ENCODE measurements around the gene ARL17A. TPM values are rescaled to one million over a fixed set of nuclear protein-coding genes. Genes with fewer than 3 reads are reported as not detected.
"Not testable (repeated sequence)": the region's sequence is repeated elsewhere in the genome, so short reads cannot be mapped to it uniquely, and the experiment has no call there.

Gene ARL17A
- polyA plus RNA-seq (2014; cell fraction: cytosol; rRNA removed): 15.9 and 25.4 TPM in 2 replicates
- 41.0 and 74.1 TPM in 2 replicates for polyA plus RNA-seq (2014; cell fraction: nucleus; rRNA removed)

DNA sequence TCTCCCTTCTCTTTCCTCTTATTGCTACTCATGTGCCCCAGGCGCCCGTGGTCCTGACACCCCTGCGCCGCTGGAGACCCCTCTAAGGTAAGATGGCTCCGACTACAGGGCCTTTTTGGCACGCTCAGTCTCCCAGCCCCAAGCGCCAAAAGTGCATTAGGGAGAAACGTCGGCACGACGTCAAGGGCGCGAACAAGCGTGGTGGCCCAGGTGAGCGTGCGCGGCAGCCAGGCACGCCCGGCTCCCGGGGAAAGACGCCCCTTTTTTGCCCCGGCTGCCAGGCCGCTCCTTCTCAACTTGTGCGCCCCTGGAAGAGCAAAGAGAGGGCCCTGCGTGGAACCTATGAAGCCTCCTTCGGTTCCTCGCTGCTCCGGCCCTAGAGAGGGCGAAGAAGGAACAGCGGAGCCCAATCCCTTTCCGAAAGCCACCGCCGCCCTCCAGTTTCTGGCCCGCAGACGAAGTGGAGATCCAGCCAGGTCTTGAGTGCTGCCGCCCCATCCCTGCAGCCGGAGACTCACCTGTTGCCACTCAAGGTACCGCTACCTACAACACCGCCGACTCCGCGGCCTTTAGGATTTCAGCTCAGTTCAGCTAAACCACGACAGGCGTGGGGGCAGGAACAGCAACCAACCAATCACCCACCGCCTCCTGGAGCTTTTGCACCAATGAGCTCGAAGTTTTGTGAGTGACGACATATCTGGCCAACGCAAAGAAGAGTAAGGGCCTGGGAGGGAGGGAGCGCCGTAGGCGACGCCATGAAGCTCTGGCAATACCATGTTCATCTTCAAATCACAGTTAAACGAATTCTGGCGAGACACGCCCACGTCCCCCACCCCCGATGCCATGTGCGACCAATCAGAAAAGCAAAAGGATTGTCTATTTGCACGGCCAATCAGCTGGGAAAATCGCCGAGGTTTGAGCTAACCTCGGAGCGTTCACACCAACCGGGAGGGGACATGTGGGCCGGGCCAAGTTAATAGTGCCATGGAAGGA, at the start of gene ARL17A:
TSS of gene ARL17A (minus strand) at position 609 of the 993 bp plus-strand sequence. CDS start 3,369 bp downstream, outside the sequence.
- DNase-seq (ENCODE audit: low spot score): not testable (repeated sequence)

- DNase-seq (ENCODE audit: low spot score): not testable (repeated sequence)
Observed at GRCh38 chr17:46628753-46629436, 49.4 kb upstream of the ARL17A start.

GRCh38 chr17:46627452-46627851, 48.0 kb upstream of the ARL17A start:
- DNase-seq (ENCODE audit: low spot score): not testable (repeated sequence)

- not testable (repeated sequence) for DNase-seq (ENCODE audit: low spot score)
Observed at GRCh38 chr17:46624726-46625125, 45.2 kb upstream of the ARL17A start.

DNA sequence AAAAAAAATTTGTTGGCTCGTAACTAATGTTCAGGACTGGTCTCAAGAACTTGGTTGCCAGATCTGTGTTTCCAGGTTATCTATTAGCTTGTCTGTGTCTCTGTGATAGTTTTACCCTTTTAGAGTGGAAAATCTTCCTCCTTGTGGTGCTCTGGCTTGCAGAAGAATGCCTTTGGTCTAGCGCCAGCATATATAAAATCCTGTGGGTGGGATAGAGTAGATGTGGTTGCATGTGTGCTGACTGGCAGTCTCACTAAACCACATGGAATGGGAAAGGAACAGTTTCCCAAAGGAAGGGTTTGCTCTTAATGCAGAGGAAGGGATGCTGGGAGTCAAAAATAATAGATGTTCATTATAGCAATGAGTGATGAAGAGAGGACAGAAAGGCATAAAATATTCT, 44.3 kb upstream of the ARL17A start:
- not testable (repeated sequence) for DNase-seq (ENCODE audit: low spot score)

DNA sequence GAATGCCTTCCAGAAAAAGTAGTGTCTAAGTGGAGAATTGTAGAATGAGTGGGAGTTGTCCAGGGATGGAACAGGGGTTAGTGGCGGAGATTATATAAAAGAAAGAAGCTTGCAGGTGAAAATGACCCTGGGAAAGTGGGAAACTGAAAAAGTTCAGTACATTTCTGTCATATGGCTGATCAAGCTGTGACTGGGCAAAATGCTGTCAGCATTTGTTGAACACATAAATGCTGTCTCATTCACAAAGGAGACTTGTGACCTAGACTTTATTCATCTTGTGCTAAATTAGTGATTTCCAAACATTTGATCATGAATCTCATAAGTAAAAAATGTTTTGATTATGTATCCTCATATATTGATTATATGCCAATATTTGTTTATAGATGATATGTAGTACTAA, 39.5 kb upstream of the ARL17A start:
- not testable (repeated sequence) for DNase-seq (ENCODE audit: low spot score)

DNA sequence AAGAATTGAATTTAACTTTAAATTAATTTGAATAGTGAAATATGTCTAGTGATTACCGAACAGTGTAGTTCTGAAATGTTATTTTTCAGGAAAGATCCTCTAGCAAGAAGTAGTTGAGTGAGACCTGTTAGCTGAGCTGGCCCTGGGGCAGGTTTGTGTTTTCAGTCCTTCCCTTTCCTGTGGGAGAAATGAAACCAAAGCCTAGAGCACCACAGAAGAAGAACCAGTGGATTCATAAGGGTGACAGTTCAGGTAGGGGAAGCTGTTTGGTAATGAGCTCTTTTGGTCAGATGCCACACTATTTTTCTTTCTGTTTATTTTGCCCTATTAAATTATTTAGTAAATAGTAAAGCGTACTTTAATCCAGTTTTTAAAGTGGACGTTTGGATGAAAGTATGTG, 37.6 kb upstream of the ARL17A start:
- DNase-seq (ENCODE audit: low spot score): not testable (repeated sequence)

DNA sequence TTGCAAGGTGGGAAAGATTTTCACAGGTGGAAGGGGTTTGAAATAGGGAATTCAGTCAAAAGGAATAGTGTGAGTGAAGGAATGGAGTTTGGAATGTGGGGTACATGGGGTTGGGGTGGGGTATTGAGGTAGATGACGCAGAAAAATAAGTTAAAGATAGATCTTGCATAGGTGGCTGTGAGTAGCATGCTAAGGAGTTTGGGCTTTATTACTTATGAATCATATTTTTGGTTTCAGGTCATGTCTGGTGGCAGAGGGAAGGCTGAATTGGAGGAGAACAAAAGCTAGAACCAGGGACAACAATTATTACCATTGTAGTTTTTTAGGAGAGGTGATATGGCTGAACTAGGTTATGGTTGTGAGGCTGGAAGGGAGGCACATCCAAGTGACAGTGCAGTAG, 34.4 kb upstream of the ARL17A start:
- not testable (repeated sequence) for DNase-seq (ENCODE audit: low spot score)

DNA sequence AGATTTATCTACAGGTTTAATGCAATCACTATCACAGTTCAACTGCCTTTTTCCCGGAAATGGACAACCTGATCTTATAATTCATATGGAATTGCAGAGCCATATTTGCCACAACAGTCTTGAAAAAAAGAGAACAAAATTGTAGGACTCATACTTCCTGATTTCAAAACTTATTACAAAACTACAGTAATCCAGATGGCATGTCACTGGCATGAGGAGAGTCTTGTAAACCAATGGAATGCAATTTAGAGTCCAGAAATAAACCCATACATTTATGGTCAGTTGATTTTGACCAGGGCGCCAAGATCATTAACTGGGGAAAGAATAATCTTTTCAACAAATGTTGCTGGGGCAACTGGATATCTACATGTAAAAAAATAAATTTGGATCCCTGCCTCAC, 31.8 kb upstream of the ARL17A start:
- DNase-seq (ENCODE audit: low spot score): not testable (repeated sequence)

DNA sequence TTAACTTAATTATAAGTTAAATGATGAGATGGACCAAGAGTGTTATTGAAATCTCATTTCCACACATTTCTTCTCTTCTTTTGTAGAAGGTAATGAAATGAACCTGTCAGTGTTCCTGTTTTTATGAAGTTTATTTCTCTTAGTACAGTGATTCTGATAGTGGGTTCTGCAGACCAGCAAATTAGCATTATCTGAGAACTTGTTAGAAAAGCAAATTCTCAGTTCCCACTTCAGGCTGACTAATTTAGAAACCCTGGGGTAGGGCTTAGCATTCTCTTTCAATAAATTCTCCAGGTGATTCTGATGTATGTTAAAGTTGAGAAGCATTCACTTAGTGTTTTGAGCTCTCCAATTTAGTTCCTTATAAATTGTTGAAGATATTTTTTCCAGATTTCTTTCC, 23.6 kb upstream of the ARL17A start:
- not testable (repeated sequence) for DNase-seq (ENCODE audit: low spot score)

DNA sequence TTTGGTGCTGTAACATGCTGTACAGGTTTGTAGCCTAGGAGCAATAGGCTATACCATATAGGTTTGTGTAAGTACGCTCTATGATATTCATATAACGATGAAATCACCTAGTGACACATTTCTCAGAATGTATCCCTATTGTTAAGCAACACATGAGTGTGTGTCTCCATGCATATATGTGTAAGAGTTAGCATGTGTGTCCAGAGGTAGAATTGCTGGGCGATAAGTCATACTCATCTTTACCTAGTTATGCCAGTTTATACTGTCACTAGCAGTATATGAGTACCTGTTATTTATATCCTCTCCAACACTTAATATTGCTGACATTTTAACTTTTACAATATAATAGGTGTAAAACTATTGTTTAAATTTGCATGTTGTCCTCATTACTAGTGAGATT, 21.3 kb upstream of the ARL17A start:
- DNase-seq (ENCODE audit: low spot score): not testable (repeated sequence)

DNA sequence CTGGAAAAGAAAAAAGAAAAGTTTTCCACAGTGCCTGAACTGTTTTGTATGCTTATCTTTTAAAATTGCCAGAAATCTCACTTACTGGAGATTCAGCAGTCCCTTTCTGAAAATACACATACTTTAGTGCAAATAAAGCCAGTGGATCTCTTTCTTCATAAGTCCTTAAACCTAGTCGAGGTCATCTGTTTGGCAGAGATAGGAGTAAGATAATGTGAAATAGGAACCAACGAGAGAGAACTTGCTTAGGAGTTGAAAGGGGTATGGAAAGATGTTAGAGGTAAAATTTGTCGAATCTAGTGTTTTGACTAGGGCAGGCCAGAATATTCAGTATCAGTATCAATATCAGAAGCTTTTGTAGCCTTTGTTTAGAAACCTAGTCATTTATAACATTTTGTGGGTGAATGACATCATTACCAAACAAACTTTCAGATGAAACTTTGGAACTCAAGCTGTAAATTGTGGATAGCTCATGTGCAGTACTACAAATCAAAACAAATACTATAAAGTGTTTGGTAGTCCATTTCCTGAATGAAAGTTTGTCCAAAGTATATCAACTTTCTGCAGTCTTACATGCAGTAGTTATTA, 18.9 kb upstream of the ARL17A start:
- not testable (repeated sequence) for DNase-seq (ENCODE audit: low spot score)

DNA sequence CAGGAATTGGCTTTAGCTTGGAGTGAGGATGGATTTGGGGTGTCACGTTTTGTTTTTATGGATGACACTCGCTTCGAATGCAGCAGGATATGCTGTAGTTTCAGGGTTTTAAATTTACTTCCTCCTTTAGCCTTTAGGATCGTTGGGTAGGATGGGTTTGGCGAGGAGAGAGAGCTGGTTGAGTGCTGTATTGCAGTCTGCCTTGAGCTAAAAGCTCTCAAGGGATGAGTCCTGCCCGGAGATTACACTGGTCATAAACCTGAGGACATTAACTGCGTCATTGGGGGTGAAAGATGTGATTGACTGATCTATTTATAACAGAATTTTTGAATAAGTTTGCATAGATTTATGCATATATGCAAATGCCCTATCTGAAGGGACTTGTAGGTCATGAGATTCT, 11.8 kb upstream of the ARL17A start:
- DNase-seq (ENCODE audit: low spot score): not testable (repeated sequence)

GRCh38 chr17:46590157-46591146, 11.0 kb upstream of the ARL17A start, which contains the start of gene NSF:
TSS of gene NSF (plus strand) at chr17:46590669. CDS start at chr17:46590776, 107 bp downstream.
- DNase-seq (ENCODE audit: low spot score): not testable (repeated sequence)

DNA sequence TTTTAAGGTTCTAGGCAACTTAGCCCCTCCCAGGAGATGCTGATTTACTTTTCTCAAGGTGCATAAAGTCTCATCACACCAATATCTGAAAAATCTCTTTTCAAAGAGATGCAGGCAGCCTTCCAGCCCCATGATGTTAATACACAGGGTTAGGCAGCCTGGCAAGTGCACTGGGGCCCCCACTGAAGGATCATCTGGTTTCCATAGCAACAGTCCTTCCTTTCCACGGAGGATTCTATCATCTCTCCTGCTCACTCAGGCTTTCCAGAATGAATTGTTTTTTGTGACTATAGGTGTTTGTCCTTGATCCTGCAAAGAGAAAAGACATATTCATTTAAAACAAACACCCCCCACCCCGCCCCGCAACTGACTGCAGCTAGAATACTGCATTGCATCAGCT, 6.0 kb upstream of the ARL17A start:
- DNase-seq (ENCODE audit: low spot score): not testable (repeated sequence)

- DNase-seq (ENCODE audit: low spot score): not testable (repeated sequence)
Observed at GRCh38 chr17:46580082-46580481, 591 bp upstream of the ARL17A start.

DNA sequence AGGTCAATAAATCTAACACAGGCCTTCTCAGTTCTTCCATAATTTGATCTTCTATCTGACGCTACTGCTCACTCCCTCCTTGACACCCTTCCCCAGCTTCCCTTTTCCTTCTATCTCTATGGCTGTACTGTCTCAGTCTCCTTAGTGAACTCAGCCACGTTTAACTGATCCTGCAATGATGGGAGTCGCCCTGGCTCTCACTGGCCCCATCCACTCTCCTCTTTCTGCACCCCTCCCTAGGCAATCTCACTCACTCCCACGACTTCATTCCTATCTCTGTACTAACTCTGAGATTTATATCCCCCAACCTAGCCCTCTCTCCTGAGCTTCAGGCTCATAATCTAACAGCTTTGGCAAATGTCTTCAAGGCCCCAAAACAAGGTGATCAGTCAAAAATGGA, 7.7 kb downstream of the ARL17A start:
- not testable (repeated sequence) for DNase-seq (ENCODE audit: low spot score)

- DNase-seq (ENCODE audit: low spot score): not testable (repeated sequence)
Observed at GRCh38 chr17:46566980-46567379, 12.5 kb downstream of the ARL17A start.

GRCh38 chr17:46566284-46566683, 13.2 kb downstream of the ARL17A start:
- DNase-seq (ENCODE audit: low spot score): not testable (repeated sequence)

GRCh38 chr17:46560048-46560447, 19.4 kb downstream of the ARL17A start:
- DNase-seq (ENCODE audit: low spot score): not testable (repeated sequence)

Data from SK-N-DZ (cell line).